ENCODE data around the gene POLA1. TPM values are rescaled to one million over a fixed set of nuclear protein-coding genes. Genes with fewer than 3 reads are reported as not detected.

Gene POLA1
- total RNA-seq, 4 donors from 2014 or later = 1.2 to 9.1 (median 5.4) TPM

DNA sequence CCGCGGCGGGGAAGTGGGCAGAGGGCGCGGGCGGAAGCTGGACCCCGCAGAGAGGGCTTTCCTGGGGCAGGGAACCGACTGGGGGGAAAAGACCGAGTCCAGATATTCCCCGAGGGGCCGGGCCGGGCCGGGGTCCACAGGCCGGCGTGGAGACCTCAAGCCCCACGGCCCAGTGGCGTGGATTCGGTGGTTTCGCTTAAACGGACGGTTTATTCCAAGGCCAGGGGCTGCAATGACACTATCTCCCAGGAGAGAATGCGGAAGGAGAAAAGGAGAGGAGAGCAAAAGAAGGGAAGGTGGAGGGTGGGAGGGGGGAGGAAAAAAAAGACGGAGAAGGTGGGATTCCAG, 311.3 kb downstream of the POLA1 start:
- no peak for DNase-seq
- intact Hi-C loops (cut with DNase I; ENCODE audit: low total_unique reads) (no loop called here), in situ Hi-C loops (cut with MboI; ENCODE audit: low pct_ligation_motif_present in 1 of 4, low pct_unique_long_range_greater_than_20kb in 1 of 4, low sequenced_read_pairs in 3 of 4) (no loop called here)
- WGBS, 2 donors (ENCODE audit: low coverage in 1 of 2) = 50% methylated on average over 23 of the region's 23 CpGs; no CpG with 5 or more reads in 1 of the 2 donors
- Histone ChIP-seq H3K27ac (no peak overlapping the region), H3K4me3 (peak overlapping the region in 1 of 4 donors; percentile 36), H3K36me3 (no peaks in the 10 kb centered on the region), H3K27me3 (peaks cover 81% of the 10 kb centered on the region), H3K4me1 (peaks cover 5 to 26% (median 13%) of the 10 kb centered on the region in 4 donors), H3K9me3 (no peaks in the 10 kb centered on the region)
- TF ChIP-seq, protein P1, sequence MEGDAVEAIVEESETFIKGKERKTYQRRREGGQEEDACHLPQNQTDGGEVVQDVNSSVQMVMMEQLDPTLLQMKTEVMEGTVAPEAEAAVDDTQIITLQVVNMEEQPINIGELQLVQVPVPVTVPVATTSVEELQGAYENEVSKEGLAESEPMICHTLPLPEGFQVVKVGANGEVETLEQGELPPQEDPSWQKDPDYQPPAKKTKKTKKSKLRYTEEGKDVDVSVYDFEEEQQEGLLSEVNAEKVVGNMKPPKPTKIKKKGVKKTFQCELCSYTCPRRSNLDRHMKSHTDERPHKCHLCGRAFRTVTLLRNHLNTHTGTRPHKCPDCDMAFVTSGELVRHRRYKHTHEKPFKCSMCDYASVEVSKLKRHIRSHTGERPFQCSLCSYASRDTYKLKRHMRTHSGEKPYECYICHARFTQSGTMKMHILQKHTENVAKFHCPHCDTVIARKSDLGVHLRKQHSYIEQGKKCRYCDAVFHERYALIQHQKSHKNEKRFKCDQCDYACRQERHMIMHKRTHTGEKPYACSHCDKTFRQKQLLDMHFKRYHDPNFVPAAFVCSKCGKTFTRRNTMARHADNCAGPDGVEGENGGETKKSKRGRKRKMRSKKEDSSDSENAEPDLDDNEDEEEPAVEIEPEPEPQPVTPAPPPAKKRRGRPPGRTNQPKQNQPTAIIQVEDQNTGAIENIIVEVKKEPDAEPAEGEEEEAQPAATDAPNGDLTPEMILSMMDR (IDR thresholded peaks at IDR 0.05) = no peak
- TF ChIP-seq EP300 (IDR thresholded peaks at IDR 0.05; ENCODE audit: low read depth) (no peak), POLR2A (IDR thresholded peaks at IDR 0.05) (no peak), POLR2AphosphoS5 (IDR thresholded peaks at IDR 0.05) (no peak)

DNA sequence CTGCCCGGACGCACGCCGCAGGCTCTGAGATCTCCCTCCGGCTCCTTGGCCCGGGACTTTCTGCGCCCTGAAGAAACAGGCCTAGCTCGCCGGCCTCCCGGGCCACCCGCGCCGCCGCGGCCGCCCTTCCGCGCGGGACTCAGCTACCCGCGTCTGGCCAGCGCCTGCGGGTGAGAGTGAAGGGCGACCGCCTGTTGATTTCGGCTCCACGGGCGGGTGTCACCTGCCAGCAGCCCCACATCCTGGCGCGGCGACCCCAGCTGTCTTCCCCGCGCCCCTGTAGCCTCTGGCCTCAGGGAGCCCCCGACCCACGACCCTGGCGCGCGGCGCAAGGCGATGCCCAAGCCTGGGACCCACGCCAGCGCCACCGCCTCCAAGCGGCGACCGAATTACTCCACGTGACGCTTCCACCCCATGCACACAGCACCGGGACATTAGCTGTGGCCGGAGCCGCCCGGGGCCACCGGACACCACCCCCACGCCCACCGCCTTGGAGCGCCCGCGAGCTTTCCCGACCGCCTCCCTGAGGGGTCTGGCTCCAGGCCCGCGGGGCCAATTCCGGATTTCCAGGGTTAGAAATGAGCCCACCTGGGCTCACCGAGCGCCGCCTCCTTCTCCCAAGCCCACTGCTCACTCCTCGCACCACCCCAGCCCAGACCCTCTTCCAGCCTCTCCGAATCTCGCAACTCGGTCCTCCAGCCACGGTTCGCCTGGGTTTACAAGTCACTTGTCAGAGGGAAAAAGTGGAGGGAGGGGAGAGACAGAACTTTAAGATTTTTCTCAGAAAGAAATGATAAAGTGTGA, 311.9 kb downstream of the POLA1 start:
- Histone ChIP-seq H3K27ac (no peak overlapping the region), H3K4me3 (peak overlapping the region in 1 of 4 donors; percentile 36), H3K27me3 (peaks cover 87% of the 10 kb centered on the region), H3K36me3 (no peaks in the 10 kb centered on the region), H3K4me1 (peaks cover 5 to 26% (median 13%) of the 10 kb centered on the region in 4 donors), H3K9me3 (no peaks in the 10 kb centered on the region)
- 42% methylated on average over 67 of the region's 72 CpGs; no CpG with 5 or more reads in 1 of the 2 donors for WGBS, 2 donors (ENCODE audit: low coverage in 1 of 2)
- TF ChIP-seq POLR2AphosphoS5 (IDR thresholded peaks at IDR 0.05) = no peak
- no peak for TF ChIP-seq EP300 (IDR thresholded peaks at IDR 0.05; ENCODE audit: low read depth)
- no peak for TF ChIP-seq POLR2A (IDR thresholded peaks at IDR 0.05)
- DNase-seq = no peak
- in situ Hi-C loops (cut with MboI; ENCODE audit: low pct_ligation_motif_present in 1 of 4, low pct_unique_long_range_greater_than_20kb in 1 of 4, low sequenced_read_pairs in 3 of 4) = no loop called here
- intact Hi-C loops (cut with DNase I; ENCODE audit: low total_unique reads) = no loop called here

DNA sequence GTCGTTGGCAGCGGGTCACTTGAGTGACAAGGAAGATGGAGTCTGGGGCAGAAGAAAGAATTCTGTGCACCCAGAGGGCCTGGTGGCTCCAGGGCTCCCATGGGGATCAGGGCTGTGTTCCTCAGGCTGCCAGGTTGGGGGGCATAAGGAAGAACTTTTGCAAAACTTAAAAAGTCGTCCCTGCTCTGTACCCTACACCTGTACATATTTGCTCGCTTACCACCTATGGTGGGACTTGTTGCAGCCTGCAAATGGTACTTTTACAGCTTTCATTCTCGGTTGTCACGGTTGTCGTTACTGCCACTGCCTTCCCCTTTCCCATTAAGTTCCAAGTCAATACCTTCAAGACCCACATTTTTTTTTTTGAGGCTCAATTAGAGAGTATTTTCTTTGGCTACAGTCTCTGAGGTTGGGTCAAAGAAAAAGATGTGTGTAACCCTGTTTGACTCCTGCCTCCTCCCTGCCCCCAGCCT, 312.9 kb downstream of the POLA1 start:
- intact Hi-C loops (cut with DNase I; ENCODE audit: low total_unique reads) = no loop called here
- no peak overlapping the region for H3K4me3 ChIP-seq
- TF ChIP-seq POLR2AphosphoS5 (IDR thresholded peaks at IDR 0.05) (no peak), EP300 (IDR thresholded peaks at IDR 0.05; ENCODE audit: low read depth) (no peak), POLR2A (IDR thresholded peaks at IDR 0.05) (no peak)
- TF ChIP-seq, protein P1 (IDR thresholded peaks at IDR 0.05) = no peak
- WGBS, 2 donors (ENCODE audit: low coverage in 1 of 2) = 7 to 42% methylated on average over 5 to 7 of the region's 7 CpGs
- H3K27me3 ChIP-seq = peaks cover 97% of the 10 kb centered on the region
- peaks cover 5 to 26% (median 13%) of the 10 kb centered on the region in 4 donors for H3K4me1 ChIP-seq
- no peaks in the 10 kb centered on the region for H3K36me3 ChIP-seq
- in situ Hi-C loops (cut with MboI; ENCODE audit: low pct_ligation_motif_present in 1 of 4, low pct_unique_long_range_greater_than_20kb in 1 of 4, low sequenced_read_pairs in 3 of 4) = no loop called here
- H3K9me3 ChIP-seq = no peaks in the 10 kb centered on the region
- no peak overlapping the region for H3K27ac ChIP-seq
- no peak for DNase-seq

DNA sequence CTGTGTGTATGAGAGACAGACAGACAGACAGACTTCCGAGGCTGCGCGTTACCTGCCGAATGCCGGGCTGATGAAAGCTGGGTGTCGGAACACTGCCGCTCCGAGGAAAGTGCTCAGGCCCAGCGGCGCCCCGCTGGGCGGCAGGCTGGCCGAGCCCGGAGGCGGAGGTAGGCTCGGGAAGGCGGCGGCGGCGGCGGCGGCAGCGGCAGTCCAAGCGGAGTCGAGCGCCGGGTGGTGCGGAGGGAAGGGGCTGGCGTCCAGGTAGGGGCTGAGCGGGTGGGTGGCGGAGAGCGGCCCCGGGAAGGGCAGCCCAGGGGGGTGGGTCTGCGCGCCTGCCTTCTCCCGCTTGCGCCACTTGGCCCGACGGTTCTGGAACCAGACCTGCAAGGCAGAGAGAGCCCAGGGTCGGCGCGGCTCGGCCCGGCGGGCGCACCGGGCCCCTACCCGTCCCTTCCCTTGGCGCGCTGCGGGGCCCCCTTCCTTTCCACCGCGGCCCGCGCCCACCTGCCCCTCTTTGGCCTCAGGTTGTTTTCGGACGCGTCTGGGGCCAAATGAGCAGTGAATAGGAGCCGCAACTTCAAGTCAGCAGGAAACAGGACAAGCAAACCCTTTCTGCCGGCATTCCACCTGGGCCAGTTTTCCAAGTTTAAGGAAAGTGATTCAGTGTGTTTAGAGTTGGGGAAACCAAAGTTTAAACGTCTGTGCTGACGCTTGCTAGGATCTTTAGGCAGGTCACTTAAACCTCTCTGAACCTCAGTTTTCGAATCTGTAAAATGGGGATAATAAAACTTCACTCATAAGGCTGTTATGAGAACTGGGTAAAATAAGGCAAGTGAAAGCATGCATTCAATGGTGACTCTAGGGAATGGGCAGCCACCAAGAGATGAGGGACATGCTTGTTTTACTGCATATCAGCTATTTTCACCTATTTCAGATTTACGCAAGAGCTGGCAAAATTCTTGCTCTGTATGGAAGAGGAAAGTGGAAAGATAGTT, 313.6 kb downstream of the POLA1 start:
- intact Hi-C loops (cut with DNase I; ENCODE audit: low total_unique reads) (no loop called here), in situ Hi-C loops (cut with MboI; ENCODE audit: low pct_ligation_motif_present in 1 of 4, low pct_unique_long_range_greater_than_20kb in 1 of 4, low sequenced_read_pairs in 3 of 4) (no loop called here)
- no peak for DNase-seq
- Histone ChIP-seq H3K9me3 (no peaks in the 10 kb centered on the region), H3K27ac (no peak overlapping the region), H3K36me3 (no peaks in the 10 kb centered on the region), H3K4me3 (peak overlapping the region in 1 of 4 donors; percentile 21), H3K27me3 (peaks cover 99% of the 10 kb centered on the region), H3K4me1 (peaks cover 5 to 30% (median 13%) of the 10 kb centered on the region in 4 donors)
- 38 to 41% methylated on average over 1 to 51 of the region's 64 CpGs for WGBS, 2 donors (ENCODE audit: low coverage in 1 of 2)
- TF ChIP-seq POLR2A (IDR thresholded peaks at IDR 0.05) = no peak
- no peak for TF ChIP-seq EP300 (IDR thresholded peaks at IDR 0.05; ENCODE audit: low read depth)
- TF ChIP-seq, protein P1 (IDR thresholded peaks at IDR 0.05) = no peak
- no peak for TF ChIP-seq POLR2AphosphoS5 (IDR thresholded peaks at IDR 0.05)

Measured in transverse colon (tissue), 4 donors.